SHP77 (cell line): ENCODE data around the gene TMEM43.
"Not testable (repeated sequence)": the region's sequence is repeated elsewhere in the genome, so short reads cannot be mapped to it uniquely, and the experiment has no call there.

Experiments
- DNase-seq, 2 experiments: peaks; one replicate each; lab custom pipeline; 2025; lab: John Stamatoyannopoulos, UW

TMEM43 gene, protein sequence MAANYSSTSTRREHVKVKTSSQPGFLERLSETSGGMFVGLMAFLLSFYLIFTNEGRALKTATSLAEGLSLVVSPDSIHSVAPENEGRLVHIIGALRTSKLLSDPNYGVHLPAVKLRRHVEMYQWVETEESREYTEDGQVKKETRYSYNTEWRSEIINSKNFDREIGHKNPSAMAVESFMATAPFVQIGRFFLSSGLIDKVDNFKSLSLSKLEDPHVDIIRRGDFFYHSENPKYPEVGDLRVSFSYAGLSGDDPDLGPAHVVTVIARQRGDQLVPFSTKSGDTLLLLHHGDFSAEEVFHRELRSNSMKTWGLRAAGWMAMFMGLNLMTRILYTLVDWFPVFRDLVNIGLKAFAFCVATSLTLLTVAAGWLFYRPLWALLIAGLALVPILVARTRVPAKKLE

DNA sequence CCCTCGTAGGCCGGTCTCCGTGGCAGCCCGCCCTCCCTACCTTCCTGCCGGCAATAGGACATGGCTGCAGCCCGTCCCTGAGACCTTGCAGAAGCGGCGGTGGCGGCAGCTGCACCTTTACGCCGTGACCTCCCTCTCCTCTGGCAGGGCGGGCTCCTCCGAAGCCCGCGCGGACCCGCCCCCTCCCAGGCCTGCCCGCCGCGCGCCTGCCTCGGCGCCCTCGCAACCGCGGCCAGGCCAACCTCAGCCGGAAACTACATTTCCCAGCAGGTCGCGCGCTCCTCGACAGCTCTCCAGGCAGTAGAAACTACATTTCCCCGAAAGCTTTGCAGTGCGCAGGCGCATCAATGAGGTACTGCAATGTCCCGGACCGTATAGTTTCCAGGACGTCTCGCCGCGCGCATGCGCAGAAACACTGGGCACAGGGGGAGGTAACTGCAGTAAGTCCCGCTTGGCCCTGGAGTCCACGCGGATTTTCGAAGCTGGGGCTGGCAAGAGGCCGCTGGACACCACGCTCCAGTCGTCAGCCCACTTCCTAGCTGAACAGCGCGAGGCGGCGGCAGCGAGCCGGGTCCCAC lies at the start of gene TMEM43, which contains the start of gene CHCHD4:
Gene TMEM43 (plus strand): TSS at position 438 of the 578 bp plus-strand sequence. CDS start 142 bp downstream, outside the sequence.
Gene CHCHD4 (minus strand): TSS at position 256 of the 578 bp plus-strand sequence. CDS start 194 bp downstream, at position 62.
- peak; percentile 98 for DNase-seq

DNA sequence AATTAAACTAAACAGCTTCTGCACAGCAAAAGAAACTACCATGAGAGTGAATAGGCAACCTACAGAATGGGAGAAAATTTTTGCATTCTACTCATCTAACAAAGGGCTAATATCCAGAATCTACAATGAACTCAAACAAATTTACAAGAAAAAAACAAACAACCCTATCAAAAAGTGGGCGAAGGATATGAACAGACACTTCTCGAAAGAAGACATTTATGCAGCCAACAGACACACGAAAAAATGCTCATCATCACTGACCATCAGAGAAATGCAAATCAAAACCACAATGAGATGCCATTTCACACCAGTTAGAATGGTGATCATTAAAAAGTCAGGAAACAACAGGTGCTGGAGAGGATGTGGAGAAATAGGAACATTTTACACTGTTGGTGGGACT lies 49.6 kb upstream of the TMEM43 start:
- DNase-seq: not testable (repeated sequence)

DNA sequence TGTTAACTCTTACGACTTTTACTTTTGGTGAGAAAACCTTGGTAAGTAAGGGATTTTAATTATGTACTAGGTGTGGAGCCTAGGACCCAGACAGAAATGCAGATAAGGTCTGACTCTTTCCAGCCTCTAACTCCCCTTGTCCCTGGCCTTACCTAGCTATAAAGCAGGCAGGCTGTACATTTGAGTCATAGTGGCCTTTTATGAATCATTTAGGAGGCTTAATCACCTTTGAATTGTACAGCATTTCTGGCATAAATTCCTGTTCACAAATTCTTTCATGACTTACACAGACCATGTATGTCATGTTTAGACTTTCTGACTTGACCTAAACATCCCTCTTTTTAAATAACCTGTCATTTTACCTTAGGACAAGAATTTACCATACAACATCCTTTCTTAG lies 47.5 kb upstream of the TMEM43 start:
- DNase-seq: no peak

DNA sequence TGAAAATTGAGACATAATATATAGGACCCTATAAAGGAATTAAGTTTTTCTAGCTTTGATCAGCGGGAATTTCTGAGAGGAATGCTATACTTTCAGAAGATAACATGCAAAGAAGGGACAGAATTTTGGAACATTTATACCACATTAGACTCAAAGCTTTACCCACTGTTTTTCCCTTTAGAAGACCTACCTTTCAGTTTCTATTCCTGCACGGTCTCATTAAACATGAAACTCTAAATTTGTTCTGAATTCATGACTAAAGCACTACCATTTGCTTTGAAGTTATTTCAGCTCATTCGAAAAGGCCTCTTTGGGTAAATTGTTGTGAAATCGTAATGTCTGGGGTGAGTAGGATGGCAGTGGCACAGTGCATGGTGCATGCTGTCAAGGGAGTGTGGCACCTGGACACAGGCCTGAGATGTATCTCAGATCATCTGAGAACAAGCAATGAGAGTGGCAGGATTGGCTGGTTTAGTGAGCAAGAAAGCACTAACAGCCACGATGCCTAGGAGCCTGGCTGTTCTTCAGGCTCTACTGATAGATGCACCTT lies 42.7 kb upstream of the TMEM43 start:
- no peak for DNase-seq

DNA sequence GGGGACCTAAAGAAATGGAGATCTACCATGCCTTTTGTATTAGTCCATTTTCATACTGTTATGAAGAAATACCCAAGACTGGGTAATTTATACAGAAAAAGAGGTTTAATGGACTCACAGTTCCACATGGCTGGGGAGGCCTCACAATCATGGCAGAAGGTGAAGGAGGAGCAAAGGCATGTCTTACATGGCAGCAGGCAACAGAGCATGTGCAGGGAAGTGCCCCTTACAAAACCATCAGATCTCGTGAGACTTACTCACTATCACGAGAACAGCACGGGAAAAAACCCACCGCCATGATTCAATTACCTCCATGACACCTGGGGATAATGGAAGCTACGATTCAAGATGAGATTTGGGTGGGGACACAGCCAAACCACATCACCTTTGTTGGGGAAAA lies 37.4 kb upstream of the TMEM43 start:
- not testable (repeated sequence) for DNase-seq

DNA sequence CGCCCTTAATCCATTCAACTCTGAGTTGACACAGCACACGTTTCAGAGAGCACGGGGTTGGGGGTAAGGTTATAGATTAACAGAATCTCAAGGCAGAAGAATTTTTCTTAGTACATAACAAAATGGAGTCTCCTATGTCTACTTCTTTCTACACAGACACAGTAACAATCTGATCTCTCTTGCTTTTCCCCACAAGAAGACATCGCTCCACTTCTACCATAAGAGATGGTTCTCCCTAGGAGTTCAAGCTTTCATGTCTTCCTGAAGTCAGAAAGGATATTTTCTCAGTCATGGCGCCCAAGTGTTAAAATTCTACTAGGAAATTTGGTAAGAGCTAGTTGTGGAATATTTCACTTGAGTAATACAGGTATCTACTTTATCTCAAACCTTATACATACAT lies 32.9 kb upstream of the TMEM43 start:
- not testable (repeated sequence) for DNase-seq

DNA sequence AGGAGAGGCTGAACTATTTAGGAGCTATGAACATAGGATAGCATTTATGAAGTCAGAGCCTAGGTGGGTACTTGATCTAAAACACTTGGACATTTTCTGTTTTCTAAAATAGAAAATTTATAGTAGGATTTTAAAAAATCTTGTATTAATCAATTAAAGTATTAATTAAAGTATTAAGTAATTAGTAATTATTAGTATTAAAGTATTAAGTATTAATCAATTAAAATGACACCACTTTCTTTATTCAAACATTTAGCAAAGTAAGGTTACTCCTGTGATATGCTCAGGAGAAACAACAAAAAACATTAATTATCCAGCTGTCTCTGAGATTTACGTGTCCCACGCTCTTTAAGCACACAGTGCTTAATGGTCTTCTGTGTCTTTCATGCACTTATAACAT lies 32.4 kb upstream of the TMEM43 start:
- no peak for DNase-seq

DNA sequence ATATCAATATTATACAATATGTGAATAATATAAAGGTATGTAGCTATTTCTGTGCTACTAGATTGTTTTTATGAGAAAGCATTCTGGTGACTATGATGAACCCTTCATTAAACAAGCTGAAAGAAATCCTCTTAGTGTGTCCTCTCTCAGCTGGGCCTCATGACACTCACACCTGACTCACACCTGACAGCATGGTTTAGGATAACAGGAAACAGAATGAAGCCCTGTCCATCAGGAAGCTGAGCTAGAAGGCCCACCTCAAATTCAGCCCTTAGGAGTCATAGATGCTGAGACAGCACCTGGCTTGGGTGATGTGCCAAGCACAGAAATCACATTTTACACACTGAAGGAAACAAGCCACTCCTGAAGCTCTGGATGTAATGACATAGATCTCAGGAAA lies 31.0 kb upstream of the TMEM43 start:
- DNase-seq: no peak

DNA sequence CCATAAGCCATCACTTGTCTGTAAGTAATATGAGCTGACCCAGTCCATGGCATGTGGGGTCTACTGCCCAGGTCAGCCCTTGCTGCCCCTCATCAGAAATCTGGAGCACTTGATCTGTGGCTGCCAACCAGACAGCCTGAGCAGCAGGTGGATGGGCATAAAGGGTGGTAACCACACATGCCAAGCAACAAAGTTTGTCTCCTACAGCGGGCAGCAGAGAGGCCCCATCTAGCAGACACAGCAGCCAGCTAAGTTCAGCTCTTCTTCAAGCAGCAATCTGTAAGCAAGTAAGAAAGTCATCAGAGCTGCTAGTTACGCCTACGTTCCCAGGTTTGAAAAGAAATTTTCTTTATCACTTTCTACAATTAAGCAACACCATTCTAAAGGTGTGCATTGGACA lies 28.1 kb upstream of the TMEM43 start:
- no peak for DNase-seq

DNA sequence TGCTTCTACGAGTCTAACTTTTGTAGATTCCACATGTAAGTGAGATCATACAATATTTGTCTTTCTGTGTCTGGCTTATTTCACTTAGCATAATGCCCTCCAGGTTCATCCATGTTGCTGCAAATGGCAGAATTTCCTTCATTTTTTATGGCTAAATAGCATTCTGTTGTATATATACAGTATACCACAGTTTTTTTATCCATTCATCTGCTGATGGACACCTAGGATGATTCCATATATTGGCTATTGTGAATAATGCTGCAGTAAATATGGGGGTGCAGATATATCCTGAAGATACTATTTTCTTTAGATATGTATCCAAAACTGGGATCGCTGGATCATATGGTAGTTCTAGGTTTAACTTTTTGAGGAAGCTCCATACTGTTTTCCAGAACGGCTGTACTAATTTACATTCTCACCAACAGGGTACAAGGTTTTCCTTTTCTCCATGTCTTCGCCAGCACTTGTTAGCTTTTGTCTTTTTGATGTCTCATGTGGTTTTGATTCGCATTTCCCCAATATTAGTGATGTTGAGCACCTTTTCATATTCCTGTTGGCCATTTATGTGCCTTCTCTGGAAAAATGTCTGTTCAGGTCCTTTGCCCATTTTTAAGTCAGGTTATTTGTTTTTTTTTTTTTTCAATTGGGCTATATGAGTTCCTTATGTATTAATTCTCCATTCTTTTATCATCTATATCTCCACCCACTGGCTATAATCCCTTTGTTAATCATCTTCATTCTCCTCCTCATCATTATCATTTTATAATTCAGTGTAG lies 27.0 kb upstream of the TMEM43 start:
- DNase-seq: no peak

DNA sequence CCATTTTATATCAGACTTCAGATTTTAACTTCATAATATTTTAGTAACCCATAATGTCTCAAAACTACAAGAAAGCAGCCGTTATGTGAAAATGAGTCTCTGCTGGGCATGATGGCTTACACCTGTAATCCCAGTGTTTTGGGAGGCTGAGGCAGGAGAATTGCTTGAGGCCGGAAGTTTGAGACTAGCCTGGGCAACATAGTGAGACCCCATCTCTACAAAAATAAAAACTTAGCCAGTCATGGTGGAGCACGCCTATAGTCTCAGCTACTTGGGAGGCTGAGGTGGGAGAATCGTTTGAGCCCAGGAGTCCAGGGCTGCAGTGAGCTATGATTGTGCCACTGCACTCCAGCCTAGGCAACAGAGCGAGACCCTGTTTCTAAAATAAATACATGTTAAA lies 15.0 kb upstream of the TMEM43 start:
- not testable (repeated sequence) for DNase-seq

DNA sequence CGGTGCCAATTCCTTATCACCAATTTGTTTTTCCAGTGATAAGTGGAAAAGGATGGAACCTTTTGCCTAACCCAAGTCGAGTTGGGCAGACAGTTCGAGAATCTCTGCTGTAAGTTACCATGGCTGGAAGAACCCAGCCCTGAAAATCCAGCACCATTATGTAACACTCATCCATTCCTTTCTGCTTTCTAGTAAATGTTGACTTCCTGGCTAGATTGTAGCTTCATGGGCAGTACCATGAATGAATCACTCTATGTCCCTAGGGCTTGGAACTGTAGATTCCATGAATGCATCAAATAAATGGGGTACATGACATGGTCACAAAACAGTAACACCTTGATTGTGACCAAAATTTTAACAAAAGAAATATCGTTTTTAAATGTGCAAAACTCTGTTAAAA lies 14.2 kb upstream of the TMEM43 start:
- DNase-seq: no peak

DNA sequence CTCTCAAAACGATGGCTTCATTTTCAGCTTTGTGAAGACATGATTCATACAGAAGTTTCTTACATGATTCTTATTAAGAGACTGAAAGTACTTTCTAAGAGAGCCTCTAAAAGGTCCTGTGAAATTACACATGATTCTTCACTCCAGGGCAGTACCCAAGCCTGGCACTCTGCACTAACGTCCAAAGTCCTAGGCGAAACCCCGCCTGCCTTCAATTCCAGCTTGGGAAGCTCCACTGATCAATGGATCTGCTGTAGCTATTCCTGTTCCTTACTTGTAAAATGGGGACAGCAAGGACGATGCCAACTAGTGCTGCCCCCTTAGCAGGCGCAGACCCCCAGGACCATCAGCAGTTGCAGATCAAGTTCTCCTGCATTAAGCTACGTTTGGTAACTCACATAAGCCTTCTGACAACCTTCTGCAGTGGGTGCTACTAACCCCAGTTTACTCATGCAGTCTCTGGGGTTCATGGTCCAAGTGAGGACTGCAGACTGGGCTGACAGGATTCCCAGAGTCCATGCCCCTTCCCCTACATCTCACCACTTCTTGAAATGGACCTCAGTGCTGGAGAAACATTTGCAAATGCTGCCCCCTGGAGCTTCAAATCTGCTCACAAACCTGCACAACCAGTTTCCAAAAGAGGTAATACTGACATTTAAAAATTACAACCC lies 10.8 kb upstream of the TMEM43 start:
- no peak for DNase-seq

DNA sequence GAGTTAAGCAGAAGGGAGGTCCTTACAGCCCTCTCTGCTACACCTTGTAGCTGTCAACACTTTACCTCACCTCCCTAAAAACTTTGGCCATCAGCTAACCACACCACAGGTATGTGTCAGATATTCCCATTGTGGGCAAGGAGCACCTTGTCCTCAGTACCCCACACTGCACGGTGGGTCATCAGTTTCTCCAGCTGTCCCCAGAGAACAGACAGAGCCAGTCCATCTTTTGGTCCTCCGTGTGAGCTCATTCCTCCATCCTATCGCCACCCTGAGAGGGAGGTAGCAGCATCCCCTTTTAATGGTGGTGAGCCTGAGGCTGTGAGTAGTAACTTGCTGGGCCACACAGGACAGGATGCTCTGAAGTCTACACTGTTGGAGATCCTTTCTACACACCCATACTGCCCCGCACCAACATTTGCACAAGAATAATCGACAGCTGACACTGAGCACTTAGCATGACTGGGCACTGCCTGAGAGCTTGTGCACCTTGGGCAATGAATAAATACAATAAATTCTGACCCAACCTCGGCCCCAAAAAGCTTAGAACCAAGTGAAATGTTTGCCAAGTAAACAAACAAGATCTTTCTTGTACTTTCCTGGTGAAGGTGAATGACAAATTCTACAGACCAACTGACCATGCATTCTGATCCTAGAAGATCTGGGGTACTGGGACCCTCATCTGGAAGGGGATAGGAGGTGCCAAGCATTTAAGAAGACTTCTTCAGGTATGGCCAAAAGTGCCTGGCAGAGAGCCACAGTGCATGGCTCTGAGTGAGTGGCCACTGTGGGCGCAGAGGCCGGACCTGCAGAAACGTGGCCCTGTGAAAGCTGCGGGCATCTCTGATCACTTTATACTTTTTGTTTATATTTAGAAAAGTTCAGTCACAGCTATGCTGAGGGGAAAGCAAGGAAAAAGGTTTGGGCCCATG lies 7.1 kb upstream of the TMEM43 start:
- DNase-seq: no peak

DNA sequence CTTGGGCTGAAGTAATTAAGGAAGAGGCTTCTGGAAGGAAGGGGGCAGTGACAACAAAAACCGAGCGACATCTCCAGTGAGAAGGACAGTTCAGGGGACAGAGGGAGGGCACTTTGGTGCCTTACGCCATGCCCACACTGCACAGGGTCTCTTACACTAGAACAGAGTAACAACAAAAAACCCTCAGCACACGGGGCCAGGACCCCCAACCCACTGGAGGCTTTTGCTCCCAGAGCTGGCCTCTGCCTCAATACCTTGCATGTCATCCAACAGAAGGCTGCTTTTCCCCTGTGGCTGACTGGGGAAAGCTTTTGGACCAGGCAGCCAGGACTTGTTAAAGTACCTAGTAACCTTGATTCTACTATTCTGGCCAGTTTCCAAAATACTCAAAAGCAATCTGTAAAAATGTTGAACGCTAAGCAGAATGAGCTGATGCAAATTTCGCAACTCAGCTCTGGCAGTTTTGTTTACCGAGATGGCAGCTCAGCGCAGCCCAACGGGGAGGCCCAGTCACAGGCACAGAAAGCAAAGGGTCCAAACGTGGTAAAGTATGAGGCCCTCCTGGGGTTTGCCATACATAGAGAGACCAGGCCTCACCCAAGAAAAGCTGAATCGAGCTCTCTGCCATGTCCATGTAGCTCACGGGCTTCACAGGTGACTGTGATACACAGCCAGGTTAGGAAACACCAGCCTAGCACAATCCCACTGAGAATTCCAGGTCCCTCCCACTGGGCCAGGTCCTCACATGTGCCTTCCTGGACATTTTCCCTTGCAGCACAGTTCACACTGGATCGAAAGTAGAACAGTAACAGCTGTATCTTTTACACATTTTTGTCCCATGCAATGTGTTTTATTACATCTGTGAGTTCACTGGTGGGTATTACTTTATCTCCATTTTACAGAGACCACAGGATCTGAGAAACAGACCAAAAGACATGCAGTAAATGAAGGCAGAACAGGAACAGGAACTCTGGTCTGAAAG lies 6.2 kb upstream of the TMEM43 start:
- DNase-seq: peak in 1 of 2 experiments; percentile 13

DNA sequence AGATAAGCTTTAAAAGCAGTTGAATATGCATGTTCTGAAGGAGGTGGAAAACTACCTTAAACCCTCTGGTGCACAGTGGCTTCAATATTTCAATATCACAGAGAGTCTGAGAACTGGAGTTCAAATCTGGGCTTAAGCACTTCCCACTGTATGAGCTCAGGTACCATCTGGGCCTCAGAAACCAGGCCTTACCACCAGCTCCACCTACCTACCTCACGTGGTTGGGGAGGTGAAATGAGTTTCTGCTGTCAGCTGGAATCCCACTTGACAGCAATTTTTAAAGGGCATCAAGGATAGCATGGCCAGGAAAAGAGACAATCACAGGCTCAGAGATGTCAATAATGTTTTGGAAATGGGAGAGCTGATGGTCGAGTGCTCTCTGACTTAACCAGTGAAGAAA lies 5.2 kb upstream of the TMEM43 start:
- no peak for DNase-seq

DNA sequence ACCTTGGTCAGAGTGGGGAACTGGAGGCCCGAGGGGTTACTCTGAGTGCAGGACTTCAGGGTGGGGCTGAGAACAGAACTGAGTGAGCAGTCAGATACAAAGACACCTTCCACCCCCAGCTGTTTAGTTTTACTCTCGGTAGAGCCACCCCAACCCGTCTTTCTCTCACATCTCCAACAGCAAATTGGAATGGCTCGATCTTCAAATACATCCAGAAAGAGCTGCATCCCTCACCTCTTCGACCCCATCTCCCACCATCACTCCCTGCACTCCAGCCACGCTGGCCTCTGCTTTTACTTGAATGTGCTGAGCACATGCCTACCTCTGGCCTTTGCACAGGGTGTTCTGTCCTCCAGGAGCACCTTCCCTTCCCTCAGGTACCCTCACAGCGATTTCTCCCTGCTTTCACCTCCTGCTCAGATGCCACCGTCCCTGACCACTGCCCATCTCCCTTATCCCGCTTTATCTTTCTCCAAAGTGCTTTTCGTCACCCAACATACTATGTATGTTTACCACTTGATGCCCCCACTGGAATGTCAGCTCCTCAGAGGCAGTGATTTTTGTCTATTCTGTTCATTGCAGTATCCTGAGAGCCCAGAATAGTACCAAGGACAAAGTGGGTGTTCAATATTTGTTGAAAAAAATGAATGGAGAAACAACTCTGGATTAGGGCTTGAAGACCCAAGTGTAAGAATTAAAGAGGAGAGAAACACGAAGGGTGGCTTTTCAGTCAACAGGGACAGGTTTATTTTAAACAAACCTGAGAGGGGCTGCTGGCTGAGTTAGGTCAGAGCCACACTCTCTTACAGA lies 4.5 kb upstream of the TMEM43 start:
- no peak for DNase-seq

DNA sequence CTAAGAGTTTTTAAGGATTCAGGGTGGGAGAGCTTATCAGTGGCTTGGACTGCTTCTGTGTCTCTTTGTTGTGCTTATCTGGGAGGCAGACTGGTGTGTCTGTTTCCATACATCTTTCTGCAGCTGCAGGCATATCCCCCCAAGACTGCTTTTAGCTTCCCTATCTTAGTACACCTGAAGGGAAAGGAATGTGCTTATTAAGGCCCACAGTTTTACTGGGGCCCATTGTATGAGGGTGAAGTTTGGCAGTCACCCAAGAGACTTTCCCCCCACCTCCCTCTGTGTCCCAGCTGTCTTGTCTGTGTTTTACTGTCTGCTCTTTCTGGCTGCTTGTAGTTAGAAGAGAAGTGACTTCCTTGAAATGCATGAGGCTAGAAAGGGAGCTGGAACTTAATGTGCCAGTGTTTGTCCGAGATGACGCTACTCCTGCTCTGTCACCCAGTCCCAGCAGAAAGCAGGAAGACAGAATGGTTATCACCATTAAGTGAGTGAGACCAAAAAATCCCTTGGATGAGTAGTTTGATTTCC lies 3.9 kb upstream of the TMEM43 start:
- not testable (repeated sequence) for DNase-seq
